WERI-Rb-1 (cell line): ENCODE results near the gene SEC23A.
"Not testable (repeated sequence)": the region's sequence is repeated elsewhere in the genome, so short reads cannot be mapped to it uniquely, and the experiment has no call there.

Experiments
- DNase-seq: peaks from one replicate; pipeline ENCODE4 v3.0.0-alpha.2; 2020
- H3K27ac ChIP-seq: fragments of 250-450 bp; sonication (Bioruptor Pico); 2 replicates; pipeline ENCODE4 v1.5.1; 2020; ENCODE audit warnings: mild to moderate bottlenecking, moderate library complexity
- H3K27me3 ChIP-seq: fragments of 250-450 bp; sonication (Bioruptor Pico); 2 replicates; pipeline ENCODE4 v1.5.1; 2021; ENCODE audit warnings: mild to moderate bottlenecking, low read depth, moderate library complexity; ENCODE audit not compliant: insufficient read depth, severe bottlenecking
- H3K36me3 ChIP-seq: fragments of 250-450 bp; sonication (Bioruptor Pico); 2 replicates; pipeline ENCODE4 v1.5.1; 2020; ENCODE audit warnings: mild to moderate bottlenecking, moderate library complexity
- H3K4me3 ChIP-seq: 2 replicates; pipeline ENCODE4 v1.5.1; 2011; ENCODE audit warnings: low read depth, mild to moderate bottlenecking, control low read depth, low read length
- H3K9me3 ChIP-seq: fragments of 250-450 bp; sonication (Bioruptor Pico); 2 replicates; pipeline ENCODE4 v1.5.1; 2021; ENCODE audit warnings: mild to moderate bottlenecking, moderate library complexity; ENCODE audit not compliant: severe bottlenecking
- TF ChIP-seq, protein P1 (sequence below): IDR thresholded peaks from 2 replicates; pipeline ENCODE4 v1.5.1; 2011; ENCODE audit warnings: low read depth, mild to moderate bottlenecking, control low read depth, inconsistent platforms, low read length

SEC23A gene

DNA sequence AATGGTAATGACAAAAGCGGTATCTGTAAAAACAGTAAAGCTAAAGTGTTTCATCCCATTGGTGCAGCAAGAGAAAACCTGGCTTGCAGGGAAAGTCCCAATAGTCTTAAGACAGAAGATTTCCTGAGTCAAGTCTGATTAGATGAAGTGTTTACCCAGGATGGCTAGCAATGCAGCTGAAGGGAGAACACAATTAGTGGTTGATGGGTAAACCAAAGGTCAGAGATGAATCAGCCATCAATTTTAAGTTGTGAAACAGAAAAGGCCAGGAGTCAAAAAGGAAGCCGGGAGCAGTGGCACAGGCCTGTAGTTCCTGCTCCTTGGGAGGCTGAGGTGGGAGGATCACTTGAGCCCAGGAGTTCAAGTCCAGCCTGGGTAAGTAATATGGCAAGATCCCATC is 52.6 kb downstream of the SEC23A start:
- no peak overlapping the region for H3K4me3 ChIP-seq
- peaks cover 44% of the 10 kb centered on the region for H3K36me3 ChIP-seq
- no peaks in the 10 kb centered on the region for H3K9me3 ChIP-seq
- no peaks in the 10 kb centered on the region for H3K27me3 ChIP-seq
- H3K27ac ChIP-seq, result no peak overlapping the region
- TF ChIP-seq, protein P1, sequence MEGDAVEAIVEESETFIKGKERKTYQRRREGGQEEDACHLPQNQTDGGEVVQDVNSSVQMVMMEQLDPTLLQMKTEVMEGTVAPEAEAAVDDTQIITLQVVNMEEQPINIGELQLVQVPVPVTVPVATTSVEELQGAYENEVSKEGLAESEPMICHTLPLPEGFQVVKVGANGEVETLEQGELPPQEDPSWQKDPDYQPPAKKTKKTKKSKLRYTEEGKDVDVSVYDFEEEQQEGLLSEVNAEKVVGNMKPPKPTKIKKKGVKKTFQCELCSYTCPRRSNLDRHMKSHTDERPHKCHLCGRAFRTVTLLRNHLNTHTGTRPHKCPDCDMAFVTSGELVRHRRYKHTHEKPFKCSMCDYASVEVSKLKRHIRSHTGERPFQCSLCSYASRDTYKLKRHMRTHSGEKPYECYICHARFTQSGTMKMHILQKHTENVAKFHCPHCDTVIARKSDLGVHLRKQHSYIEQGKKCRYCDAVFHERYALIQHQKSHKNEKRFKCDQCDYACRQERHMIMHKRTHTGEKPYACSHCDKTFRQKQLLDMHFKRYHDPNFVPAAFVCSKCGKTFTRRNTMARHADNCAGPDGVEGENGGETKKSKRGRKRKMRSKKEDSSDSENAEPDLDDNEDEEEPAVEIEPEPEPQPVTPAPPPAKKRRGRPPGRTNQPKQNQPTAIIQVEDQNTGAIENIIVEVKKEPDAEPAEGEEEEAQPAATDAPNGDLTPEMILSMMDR, result no peak
- DNase-seq, result no peak

DNA sequence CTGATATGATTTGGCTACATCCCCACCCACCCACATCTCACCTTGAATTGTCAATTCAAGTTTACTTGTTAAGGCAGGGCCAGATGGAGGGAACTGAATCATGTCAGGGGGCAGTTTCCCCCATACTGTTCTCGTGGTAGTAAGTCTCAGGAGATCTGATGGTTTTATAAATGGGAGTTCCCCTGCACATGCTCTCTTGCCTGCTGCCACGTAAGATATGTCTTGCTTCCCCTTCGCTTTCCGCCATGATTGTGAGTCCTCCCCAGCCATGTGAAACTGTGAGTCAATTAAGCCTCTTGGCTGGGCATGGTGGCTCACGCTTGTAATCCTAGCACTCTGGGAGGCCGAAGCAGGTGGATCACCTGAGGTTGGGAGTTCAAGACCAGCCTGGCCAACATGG is 57.1 kb downstream of the SEC23A start:
- peaks cover 25% of the 10 kb centered on the region for H3K36me3 ChIP-seq
- H3K4me3 ChIP-seq, H3K9me3 ChIP-seq: not testable (repeated sequence)

DNA sequence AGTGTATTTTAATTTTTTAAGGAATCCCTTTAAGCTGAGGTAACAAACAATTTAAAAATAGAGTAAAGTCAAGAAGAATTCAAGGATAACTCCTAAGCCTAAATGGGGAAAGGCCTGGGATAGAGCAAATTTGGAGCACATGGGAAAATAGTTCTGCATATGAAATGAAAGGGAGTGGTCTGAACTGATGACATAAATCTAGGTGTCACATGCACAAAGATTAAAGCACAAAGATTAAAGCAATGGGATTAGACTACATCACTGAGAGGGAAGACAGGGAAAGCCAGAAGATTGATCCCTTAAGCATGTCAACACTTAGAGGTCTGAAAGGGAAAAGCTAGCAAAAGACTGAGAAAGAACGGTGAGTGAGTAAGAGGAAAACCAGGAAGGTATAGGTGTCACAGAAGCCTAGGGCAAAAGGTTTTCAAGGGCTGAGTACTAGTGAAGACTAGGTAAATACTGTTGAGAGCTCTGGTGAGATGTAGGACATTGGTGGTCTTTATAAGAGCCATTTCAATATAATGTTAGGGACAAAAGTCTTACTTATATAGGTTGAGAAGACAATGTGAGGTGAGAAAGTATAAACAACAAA is 59.6 kb downstream of the SEC23A start:
- Histone ChIP-seq H3K9me3 (no peaks in the 10 kb centered on the region), H3K4me3 (no peak overlapping the region), H3K27ac (no peak overlapping the region), H3K36me3 (peaks cover 38% of the 10 kb centered on the region), H3K27me3 (no peaks in the 10 kb centered on the region)
- DNase-seq, result no peak
- TF ChIP-seq, protein P1, result no peak

More for the DNA sequence above, 57.1 kb downstream of the SEC23A start:
- H3K27me3 ChIP-seq, DNase-seq, H3K27ac ChIP-seq: not testable (repeated sequence)

DNA sequence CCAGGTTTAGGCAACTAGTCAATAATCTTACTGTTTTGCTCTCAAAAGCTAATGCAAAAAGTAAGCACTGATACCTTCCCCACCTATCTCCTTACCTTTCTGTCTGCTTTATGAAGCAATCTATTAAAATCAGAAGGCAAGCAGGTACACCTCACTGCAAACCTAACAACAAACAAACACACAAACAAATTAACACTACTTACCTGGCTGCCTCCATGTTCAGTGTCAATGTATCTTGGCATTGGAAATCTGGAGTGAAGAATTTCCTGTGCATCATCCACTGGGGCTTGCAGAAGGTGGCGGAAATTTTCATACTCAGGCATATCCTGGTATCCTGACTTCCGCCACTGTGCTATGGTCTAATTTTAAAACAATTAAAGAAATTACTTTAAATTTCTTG is 62.5 kb downstream of the SEC23A start:
- TF ChIP-seq, protein P1, result no peak
- no peaks in the 10 kb centered on the region for H3K9me3 ChIP-seq
- H3K27me3 ChIP-seq, result no peaks in the 10 kb centered on the region
- H3K27ac ChIP-seq, result no peak overlapping the region
- peaks cover 32% of the 10 kb centered on the region for H3K36me3 ChIP-seq
- no peak overlapping the region for H3K4me3 ChIP-seq
- no peak for DNase-seq

DNA sequence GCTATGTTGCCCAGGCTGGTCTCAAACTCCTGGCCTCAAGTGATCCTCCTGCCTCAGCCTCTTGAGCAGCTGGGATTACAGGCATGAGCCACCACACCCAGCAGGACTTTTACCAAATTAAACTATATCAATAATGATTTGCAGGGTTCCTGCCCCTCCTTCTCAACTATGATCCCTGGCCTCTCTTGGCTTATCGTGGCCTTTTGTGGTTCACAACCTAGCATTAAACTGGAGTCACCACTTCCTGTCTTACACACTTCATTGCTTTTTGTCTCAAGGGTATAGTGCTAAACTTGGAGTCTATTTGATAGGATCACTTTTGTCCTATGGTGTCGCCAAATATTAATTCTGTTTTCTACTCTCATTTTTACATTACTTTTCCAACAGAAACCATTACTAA is 64.5 kb downstream of the SEC23A start:
- Histone ChIP-seq H3K27me3 (no peaks in the 10 kb centered on the region), H3K27ac (no peak overlapping the region), H3K9me3 (no peaks in the 10 kb centered on the region), H3K36me3 (peaks cover 39% of the 10 kb centered on the region), H3K4me3 (no peak overlapping the region)
- TF ChIP-seq, protein P1, result no peak
- no peak for DNase-seq

DNA sequence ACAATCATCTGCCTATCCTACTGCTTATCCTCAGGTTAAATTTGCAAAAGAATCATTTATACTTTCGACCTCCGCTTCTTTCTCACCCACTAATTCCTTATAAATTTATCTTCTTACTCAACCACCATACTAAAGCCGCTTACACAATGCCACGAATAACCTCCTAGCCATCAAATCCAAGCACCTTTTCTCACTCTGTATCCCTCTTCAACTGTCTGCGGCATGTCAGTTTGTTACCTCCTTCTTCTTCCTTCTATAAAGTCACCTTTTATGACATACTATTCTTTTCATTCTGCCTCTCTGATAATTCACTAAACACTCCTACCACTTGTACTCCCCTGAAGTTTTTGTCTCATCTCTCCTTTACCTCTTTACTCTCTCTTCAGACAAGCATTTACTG is 66.3 kb downstream of the SEC23A start:
- no peak overlapping the region for H3K27ac ChIP-seq
- peaks cover 39% of the 10 kb centered on the region for H3K36me3 ChIP-seq

More for the DNA sequence above, 66.3 kb downstream of the SEC23A start:
- no peak for DNase-seq
- TF ChIP-seq, protein P1, result no peak
- Histone ChIP-seq H3K27me3 (no peaks in the 10 kb centered on the region), H3K4me3 (no peak overlapping the region), H3K9me3 (no peaks in the 10 kb centered on the region)
